GM18870 (cell line): Measurements from ENCODE around the gene CES1.
"Not testable (repeated sequence)": the region's sequence is repeated elsewhere in the genome, so short reads cannot be mapped to it uniquely, and the experiment has no call there.

Experiments
- ATAC-seq: cut with Tn5 transposase; IDR thresholded peaks from one replicate; pipeline ENCODE4 v1.9.1; 2021; ENCODE audit warnings: moderate library complexity; ENCODE audit not compliant: unreplicated experiment

The CES1 gene

DNA sequence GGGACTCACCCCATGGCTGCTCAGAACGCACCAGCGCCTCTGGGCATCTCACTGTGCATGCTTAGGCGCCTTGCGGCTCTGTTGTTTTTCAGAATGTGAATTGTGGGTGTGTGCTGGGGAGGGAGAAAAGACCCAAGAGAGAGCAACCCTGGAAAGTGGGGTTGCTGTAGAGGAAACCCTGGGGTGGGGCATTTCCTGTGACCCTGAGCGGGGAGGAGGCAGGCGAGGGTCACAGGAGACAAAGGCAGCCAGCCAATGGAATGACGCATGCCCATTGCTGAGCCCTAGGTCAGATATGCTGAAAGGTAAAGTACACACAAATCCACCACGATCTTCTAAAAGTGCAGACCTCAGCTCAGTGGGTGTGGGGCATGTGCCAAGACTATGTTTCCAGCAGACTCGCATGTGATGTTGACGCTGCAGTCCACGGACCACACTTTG, 39.9 kb downstream of the CES1 start:
- not testable (repeated sequence) for ATAC-seq

- ATAC-seq, result not testable (repeated sequence)
Measured at GRCh38 chr16:55791512-55791911, 41.4 kb downstream of the CES1 start.

DNA sequence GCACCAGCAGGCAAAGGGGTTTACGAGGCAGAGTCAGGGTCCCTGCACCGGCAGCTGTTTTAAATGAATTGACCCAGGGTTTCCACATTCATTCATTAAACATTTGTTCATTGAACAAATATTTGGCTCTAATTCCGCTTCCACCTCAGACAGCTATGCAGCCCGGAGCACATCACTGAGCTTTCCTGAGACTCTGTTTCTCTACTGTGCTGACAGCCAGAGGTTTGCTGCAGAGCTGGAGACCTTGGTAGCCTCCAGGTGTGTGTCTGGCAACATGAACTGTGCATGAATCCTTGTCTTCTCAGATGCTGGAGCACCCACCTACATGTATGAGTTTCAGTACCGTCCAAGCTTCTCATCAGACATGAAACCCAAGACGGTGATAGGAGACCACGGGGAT, 42.7 kb downstream of the CES1 start:
- ATAC-seq, result not testable (repeated sequence)

GRCh38 chr16:55782793-55783091, 50.2 kb downstream of the CES1 start:
- not testable (repeated sequence) for ATAC-seq

GRCh38 chr16:55782091-55782792, 50.7 kb downstream of the CES1 start:
- ATAC-seq, result not testable (repeated sequence)

- ATAC-seq, result not testable (repeated sequence)
Measured at GRCh38 chr16:55781456-55781855, 51.4 kb downstream of the CES1 start.

DNA sequence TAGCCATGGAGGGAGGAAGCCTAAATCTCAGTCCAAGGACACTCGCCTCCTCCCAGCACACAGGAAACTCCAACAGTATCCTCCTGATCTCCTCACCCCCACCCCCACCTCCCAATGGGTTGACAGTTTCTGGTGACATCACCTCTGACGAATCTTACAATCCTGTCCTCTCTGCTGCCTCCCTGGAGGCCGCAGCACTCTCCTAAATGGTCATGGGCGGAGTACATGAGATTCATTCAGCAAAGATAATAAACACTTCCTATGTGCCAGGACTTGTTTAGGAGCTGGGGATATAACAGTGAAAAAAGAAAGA, 52.8 kb downstream of the CES1 start:
- not testable (repeated sequence) for ATAC-seq

DNA sequence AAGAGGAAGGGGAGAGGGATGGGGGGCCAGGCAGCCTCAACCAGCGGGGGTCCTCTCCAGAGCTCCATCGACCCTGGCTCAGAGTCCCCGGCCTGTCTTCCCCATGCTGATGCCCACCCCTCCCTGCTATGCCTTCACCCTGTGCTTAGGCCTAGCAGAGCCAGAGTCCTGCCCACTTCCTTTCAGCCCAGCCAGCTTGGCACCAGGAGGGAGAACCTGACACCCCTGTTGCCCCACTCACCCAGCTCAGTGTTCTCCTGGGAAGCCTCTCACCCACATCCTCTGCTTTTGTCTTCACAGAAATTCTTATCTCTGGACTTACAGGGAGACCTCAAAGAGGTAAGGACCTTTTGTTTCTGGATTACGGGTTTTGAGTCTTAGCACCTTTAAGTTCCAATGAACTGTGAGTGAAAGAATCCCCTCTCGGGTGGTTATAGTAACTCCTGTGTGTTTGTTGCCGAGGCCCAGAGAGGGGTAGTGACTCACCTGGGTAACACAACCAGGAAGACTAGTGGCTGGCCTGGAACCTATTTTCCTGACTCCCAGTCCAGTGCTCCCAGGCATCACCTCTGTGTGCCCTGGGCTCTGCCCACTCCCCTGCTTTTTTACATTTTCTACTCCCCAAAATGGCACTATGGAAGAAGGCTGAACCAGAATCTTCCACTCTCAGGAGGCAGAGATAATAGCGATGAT, 53.3 kb downstream of the CES1 start:
- no peak for ATAC-seq

GRCh38 chr16:55778757-55779156, 54.1 kb downstream of the CES1 start:
- ATAC-seq, result no peak

GRCh38 chr16:55775857-55776256, 57.0 kb downstream of the CES1 start:
- ATAC-seq, result no peak

DNA sequence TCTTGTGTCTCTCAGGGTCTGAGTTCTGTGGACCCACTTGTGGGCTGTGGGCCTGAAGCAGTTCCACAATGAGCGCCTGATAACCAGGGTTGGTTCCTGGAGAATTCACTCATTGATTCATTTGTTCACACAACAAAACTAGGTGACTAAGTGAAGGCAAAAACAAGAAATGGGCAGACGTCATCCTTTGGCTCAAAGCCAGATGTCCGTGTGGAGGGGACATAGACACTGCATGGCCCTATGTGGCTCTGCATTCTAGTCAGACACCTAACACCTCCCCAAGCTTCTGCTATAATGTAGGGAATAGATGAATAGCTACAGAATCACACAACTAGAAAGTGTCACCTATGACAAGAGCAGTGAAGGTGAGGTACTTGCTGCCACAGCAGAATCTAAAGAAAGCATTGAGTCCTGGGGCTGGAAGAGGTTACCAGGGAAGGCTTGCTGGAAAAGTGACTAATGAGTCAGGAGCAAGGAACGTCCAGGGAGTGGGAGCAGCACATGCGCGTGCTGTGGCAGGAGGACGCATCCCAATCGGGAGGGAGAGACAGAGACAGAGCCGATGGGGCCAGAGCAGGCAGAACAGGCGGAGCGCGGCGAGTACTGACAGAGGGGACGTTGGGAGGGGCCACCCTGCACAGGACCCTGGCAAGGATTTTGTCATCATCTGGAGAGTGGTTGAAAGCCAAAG, 58.9 kb downstream of the CES1 start:
- ATAC-seq, result no peak

DNA sequence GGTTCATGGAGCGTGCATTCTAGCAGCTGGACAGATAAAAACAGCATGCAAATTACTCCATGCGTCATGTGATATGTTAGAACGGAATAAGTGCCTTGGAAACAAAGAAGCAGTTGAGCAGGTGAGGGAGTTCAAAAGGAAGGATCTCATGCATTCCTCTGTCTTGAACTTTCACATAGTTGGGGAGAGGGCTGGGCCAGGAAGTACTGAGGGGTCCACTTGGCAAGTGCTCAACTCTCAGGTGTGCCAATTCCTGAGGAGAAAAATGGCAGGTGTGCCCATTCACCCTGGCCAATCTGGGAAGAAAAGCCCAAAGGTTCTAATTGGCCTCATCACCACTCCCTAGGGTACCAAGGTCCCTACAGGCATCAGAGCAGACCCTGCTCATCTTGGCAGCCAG, 67.7 kb downstream of the CES1 start:
- no peak for ATAC-seq

DNA sequence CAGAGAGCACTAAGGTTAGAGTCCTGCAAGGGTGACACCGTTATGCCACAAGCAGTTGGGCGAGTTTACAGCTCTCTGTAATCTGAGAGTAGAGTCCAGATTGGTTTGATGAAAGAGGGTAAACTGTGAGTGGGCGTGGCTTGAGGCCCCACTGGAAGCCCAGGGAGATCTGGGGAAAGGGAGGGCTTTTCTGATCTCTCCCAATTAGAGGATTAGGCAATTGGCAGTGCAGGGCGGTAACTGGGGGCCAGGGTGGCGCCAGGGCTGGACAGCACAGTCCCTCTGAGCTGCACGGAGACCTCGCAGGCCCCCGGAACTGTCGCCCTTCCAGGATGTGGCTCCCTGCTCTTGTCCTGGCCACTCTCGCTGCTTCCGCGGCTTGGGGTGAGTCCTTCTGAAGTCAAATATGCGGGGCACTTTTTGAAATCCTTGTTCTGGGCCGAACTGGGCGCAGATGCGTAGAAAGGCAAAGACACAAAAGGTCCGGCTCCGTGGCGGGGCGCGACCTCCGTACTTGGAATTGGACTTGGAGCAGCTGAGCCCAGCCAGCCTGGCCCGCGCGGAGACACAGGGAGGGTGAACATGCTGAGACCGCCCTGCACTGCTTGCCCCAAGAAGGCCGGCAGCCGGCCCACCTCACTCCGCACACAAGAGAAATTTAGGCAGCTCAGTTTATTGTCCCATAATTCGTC, 72.4 kb downstream of the CES1 start:
- no peak for ATAC-seq

DNA sequence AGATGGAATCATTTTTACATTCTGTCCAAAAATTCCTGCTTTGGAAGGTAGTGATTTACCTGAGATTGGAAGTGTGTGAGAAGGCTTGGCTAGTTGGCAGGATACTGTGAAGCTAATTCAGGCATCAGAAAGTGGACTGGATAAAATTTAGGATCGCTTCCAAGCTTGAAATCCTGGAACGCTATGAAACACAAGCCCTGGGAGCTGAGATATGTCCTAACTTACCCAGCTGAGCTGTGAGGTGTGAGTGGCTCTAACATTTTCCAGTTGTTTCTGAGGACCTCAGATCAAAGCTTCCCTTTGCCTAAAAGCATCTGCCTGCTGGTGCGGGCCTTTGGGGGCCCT, 73.0 kb downstream of the CES1 start:
- ATAC-seq, result not testable (repeated sequence)

- not testable (repeated sequence) for ATAC-seq
Measured at GRCh38 chr16:55757595-55758527, 75.0 kb downstream of the CES1 start.

DNA sequence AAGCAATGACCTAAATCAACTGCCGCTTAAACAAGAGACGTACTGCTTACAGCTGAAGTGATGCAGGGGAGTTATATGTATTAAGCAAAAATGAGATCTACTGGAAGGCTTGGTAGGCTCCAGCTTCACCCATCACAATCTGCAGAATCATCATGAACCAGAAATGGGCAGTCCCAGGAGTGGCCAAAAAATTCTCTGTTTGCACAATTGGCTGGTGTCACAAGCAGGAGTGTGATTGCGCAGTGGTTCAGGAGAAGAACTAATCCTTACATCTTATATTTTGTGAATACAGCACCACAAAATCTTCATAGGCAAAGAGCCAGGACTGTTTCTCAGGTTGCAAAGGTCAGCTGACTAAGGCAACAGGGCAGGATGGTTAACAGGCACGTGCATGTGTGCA, 75.9 kb downstream of the CES1 start:
- no peak for ATAC-seq

- no peak for ATAC-seq
Measured at GRCh38 chr16:55754056-55754455, 78.8 kb downstream of the CES1 start.

DNA sequence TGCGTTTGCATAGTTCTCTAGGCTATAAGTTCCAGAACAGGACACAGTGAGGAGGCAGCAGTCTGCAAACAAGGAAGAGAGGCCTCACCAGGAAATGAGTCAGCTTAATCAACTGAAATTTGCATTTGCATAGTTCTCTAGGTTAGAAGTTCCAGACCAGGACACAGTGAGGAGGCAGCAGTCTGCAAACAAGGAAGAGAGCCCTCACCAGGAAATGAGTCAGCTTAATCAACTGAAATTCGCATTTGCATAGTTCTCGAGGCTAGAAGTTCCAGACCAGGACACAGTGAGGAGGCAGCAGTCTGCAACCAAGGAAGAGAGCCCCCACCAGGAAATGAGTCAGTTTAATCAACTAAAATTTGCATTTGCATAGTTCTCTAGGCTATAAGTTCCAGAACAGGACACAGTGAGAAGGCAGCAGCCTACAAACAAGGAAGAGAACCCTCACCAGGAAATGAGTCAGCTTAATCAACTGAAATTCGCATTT, 79.7 kb downstream of the CES1 start:
- ATAC-seq, result not testable (repeated sequence)
